Keratinocyte (primary cell): ENCODE data around the gene COL25A1. TPM values are rescaled to one million over a fixed set of nuclear protein-coding genes. Genes with fewer than 3 reads are reported as not detected.
"Not testable (repeated sequence)": the region's sequence is repeated elsewhere in the genome, so short reads cannot be mapped to it uniquely, and the experiment has no call there.

Experiments
- DNase-seq: peaks from one replicate; pipeline ENCODE4 v3.0.0-alpha.2; 2011; ENCODE audit warnings: low read depth, missing footprints, low spot score
- FAIRE-seq: peaks from 2 replicates; lab custom pipeline; 2011; peaks lifted over from hg19 to GRCh38; lab: Jason Lieb, UNC
- H2AFZ ChIP-seq: 2 replicates; pipeline ENCODE4 v1.6.0; 2012; ENCODE audit warnings: low read length, control low read depth, inconsistent platforms; ENCODE audit not compliant: control insufficient read depth
- H3K27ac ChIP-seq: 2 replicates; pipeline ENCODE4 v1.5.1; 2011; ENCODE audit warnings: low read length; ENCODE audit not compliant: control insufficient read depth, insufficient read depth
- H3K27me3 ChIP-seq: 3 replicates; pipeline ENCODE4 v1.6.0; 2011; ENCODE audit warnings: low read length; ENCODE audit not compliant: control insufficient read depth, insufficient read depth; ENCODE audit errors: extremely low read depth
- H3K36me3 ChIP-seq, 2 experiments: 2 replicates in 1 of 2; 3 replicates in 1 of 2; pipeline ENCODE4 v1.5.1; 2011; ENCODE audit warnings: low read length in 2 of 2, mild to moderate bottlenecking in 1 of 2; ENCODE audit not compliant: control insufficient read depth in 2 of 2, insufficient read depth in 2 of 2; ENCODE audit errors: extremely low read depth in 1 of 2
- H3K4me1 ChIP-seq: 3 replicates; pipeline ENCODE4 v1.5.1; 2011; ENCODE audit warnings: low read length; ENCODE audit not compliant: control insufficient read depth, insufficient read depth; ENCODE audit errors: extremely low read depth
- H3K4me2 ChIP-seq: 3 replicates; pipeline ENCODE4 v1.6.0; 2011; ENCODE audit warnings: low read depth, low read length; ENCODE audit not compliant: control insufficient read depth, insufficient read depth; ENCODE audit errors: extremely low read depth
- H3K4me3 ChIP-seq, 3 experiments: fragments of 200-600 bp in 1 of 3; sonication (generic) in 1 of 3; 2 replicates in 2 of 3; 3 replicates in 1 of 3; pipeline ENCODE4 v1.5.1; 2011 to 2016; ENCODE audit warnings: low read length in 3 of 3, mild to moderate bottlenecking in 3 of 3, control low read depth in 2 of 3, inconsistent platforms in 1 of 3, low read depth in 1 of 3, mixed read lengths in 1 of 3, mixed run types in 1 of 3, moderate library complexity in 1 of 3; ENCODE audit not compliant: control insufficient read depth in 2 of 3, insufficient read depth in 2 of 3; ENCODE audit errors: extremely low read depth in 1 of 3
- H3K79me2 ChIP-seq: 2 replicates; pipeline ENCODE4 v1.6.0; 2012; ENCODE audit warnings: low read length; ENCODE audit not compliant: control insufficient read depth, insufficient read depth
- H3K9ac ChIP-seq: 3 replicates; pipeline ENCODE4 v1.6.0; 2011; ENCODE audit warnings: low read length; ENCODE audit not compliant: control insufficient read depth, insufficient read depth; ENCODE audit errors: extremely low read depth
- H3K9me1 ChIP-seq: 3 replicates; pipeline ENCODE4 v1.6.0; 2011; ENCODE audit warnings: low read length; ENCODE audit not compliant: control insufficient read depth, insufficient read depth; ENCODE audit errors: extremely low read depth
- H3K9me3 ChIP-seq: 2 replicates; pipeline ENCODE4 v1.5.1; 2012; ENCODE audit warnings: low read depth, low read length; ENCODE audit not compliant: control insufficient read depth
- H4K20me1 ChIP-seq: 3 replicates; pipeline ENCODE4 v1.6.0; 2011; ENCODE audit warnings: low read length; ENCODE audit not compliant: control insufficient read depth, insufficient read depth; ENCODE audit errors: extremely low read depth
- EZH2 ChIP-seq: IDR thresholded peaks from one replicate; pipeline ENCODE4 v1.6.1; 2012; ENCODE audit warnings: inconsistent platforms, mild to moderate bottlenecking, low read length, moderate library complexity
- dilution Hi-C: fragments of 300-500 bp; cut with MboI; formaldehyde crosslinking; loops from one replicate; pipeline ENCODE4 v1.7.0; 2020; ENCODE audit warnings: low sequenced_read_pairs; ENCODE audit not compliant: extremely low pct_ligation_motif_present
- polyA plus RNA-seq, 5 experiments: library from polyadenylated mRNA; depleted of rRNA in 3 of 5; stranded (reverse) in 3 of 5; stranded (forward) in 1 of 5; unstranded in 1 of 5; fragments of >200 nt; gene quantifications; 1 replicate in 1 of 5; 2 replicates in 3 of 5; 3 replicates in 1 of 5; pipeline versions ENCODE4 v1.2.1 to v1.2.3, GENCODE V29; 2011 to 2012; ENCODE audit warnings: missing spikeins in 2 of 5, low read depth in 1 of 5, low replicate concordance in 1 of 5
- TF ChIP-seq, protein P1 (sequence below), 3 experiments: IDR thresholded peaks in 1 of 3; conservative IDR thresholded peaks in 1 of 3; optimal IDR thresholded peaks in 1 of 3; 2 replicates in 2 of 3; 3 replicates in 1 of 3; pipeline versions ENCODE3 to v1.5.1; 2011; ENCODE audit warnings: low read length in 3 of 3, mild to moderate bottlenecking in 3 of 3, moderate library complexity in 2 of 3, control low read depth in 1 of 3, inconsistent platforms in 1 of 3; ENCODE audit not compliant: insufficient read depth in 2 of 3; ENCODE audit errors: extremely low read depth in 1 of 3

The COL25A1 gene
- polyA plus RNA-seq, 1 donor (not counting 4 experiments of a cell fraction or from before 2014, with no cell fraction given) = not detected

GRCh38 chr4:109147135-109147534, 155.3 kb downstream of the COL25A1 start:
- no peaks in the 10 kb centered on the region for H3K27me3 ChIP-seq
- H2AFZ ChIP-seq = no peak overlapping the region
- no peaks in the 10 kb centered on the region for H3K9me3 ChIP-seq
- TF ChIP-seq, protein P1, sequence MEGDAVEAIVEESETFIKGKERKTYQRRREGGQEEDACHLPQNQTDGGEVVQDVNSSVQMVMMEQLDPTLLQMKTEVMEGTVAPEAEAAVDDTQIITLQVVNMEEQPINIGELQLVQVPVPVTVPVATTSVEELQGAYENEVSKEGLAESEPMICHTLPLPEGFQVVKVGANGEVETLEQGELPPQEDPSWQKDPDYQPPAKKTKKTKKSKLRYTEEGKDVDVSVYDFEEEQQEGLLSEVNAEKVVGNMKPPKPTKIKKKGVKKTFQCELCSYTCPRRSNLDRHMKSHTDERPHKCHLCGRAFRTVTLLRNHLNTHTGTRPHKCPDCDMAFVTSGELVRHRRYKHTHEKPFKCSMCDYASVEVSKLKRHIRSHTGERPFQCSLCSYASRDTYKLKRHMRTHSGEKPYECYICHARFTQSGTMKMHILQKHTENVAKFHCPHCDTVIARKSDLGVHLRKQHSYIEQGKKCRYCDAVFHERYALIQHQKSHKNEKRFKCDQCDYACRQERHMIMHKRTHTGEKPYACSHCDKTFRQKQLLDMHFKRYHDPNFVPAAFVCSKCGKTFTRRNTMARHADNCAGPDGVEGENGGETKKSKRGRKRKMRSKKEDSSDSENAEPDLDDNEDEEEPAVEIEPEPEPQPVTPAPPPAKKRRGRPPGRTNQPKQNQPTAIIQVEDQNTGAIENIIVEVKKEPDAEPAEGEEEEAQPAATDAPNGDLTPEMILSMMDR (optimal IDR thresholded peaks at IDR 0.05 in 1 of 3, IDR thresholded peaks at IDR 0.05 in 1 of 3, conservative IDR thresholded peaks at IDR 0.05 in 1 of 3; ENCODE audit: extremely low read depth in 1 of 3, insufficient read depth in 2 of 3, low read length in 3 of 3) = no peak
- no peak for TF ChIP-seq EZH2
- FAIRE-seq (no peak), DNase-seq (no peak)
- no peak overlapping the region for H3K27ac ChIP-seq
- H4K20me1 ChIP-seq = no peaks in the 10 kb centered on the region
- H3K4me2 ChIP-seq = no peak overlapping the region
- no peak overlapping the region for H3K9ac ChIP-seq
- H3K4me1 ChIP-seq = no peaks in the 10 kb centered on the region
- no peaks in the 10 kb centered on the region for H3K9me1 ChIP-seq
- no peaks in the 10 kb centered on the region for H3K36me3 ChIP-seq
- dilution Hi-C loops = no loop called here
- no peak overlapping the region for H3K4me3 ChIP-seq
- H3K79me2 ChIP-seq = no peaks in the 10 kb centered on the region

- FAIRE-seq (no peak), DNase-seq (no peak)
- Histone ChIP-seq H3K27me3 (no peaks in the 10 kb centered on the region), H3K4me3 (no peak overlapping the region), H3K9me3 (no peaks in the 10 kb centered on the region), H2AFZ (no peak overlapping the region), H3K36me3 (no peaks in the 10 kb centered on the region), H3K4me1 (no peaks in the 10 kb centered on the region), H3K79me2 (no peaks in the 10 kb centered on the region), H4K20me1 (no peaks in the 10 kb centered on the region), H3K27ac (no peak overlapping the region), H3K9me1 (no peaks in the 10 kb centered on the region), H3K9ac (no peak overlapping the region), H3K4me2 (no peak overlapping the region)
- dilution Hi-C loops = no loop called here
- TF ChIP-seq, protein P1 (optimal IDR thresholded peaks at IDR 0.05 in 1 of 3, IDR thresholded peaks at IDR 0.05 in 1 of 3, conservative IDR thresholded peaks at IDR 0.05 in 1 of 3; ENCODE audit: extremely low read depth in 1 of 3, insufficient read depth in 2 of 3, low read length in 3 of 3) = no peak
- no peak for TF ChIP-seq EZH2
Measured at GRCh38 chr4:109146499-109146898, 156.0 kb downstream of the COL25A1 start.

DNA sequence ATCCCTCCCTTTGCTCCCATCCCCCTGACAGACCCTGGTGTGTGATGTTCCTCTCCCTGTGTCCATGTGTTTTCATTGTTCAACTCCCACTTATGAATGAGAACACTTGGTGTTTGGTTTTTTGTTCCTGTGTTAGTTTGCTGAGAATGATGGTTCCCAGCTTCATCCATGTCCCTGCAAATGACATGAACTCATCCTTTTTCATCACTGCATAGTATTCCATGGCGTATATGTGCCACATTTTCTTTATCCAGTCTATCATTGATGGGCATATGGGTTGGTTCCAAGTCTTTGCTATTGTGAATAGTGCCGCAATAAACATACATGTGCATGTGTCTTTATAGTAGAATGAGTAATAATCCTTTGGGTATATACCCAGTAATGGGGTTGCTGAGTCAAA, 164.3 kb downstream of the COL25A1 start:
- H3K27ac ChIP-seq, FAIRE-seq, H3K9me3 ChIP-seq, H3K9ac ChIP-seq, H3K4me3 ChIP-seq, H3K36me3 ChIP-seq, H3K27me3 ChIP-seq, H3K4me2 ChIP-seq, H4K20me1 ChIP-seq, H3K4me1 ChIP-seq, H2AFZ ChIP-seq, DNase-seq, dilution Hi-C loops, H3K79me2 ChIP-seq, H3K9me1 ChIP-seq: not testable (repeated sequence)
